ENCODE results near the gene ELOVL5.
"Not testable (repeated sequence)": the region's sequence is repeated elsewhere in the genome, so short reads cannot be mapped to it uniquely, and the experiment has no call there.

ELOVL5 gene, protein sequence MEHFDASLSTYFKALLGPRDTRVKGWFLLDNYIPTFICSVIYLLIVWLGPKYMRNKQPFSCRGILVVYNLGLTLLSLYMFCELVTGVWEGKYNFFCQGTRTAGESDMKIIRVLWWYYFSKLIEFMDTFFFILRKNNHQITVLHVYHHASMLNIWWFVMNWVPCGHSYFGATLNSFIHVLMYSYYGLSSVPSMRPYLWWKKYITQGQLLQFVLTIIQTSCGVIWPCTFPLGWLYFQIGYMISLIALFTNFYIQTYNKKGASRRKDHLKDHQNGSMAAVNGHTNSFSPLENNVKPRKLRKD

GRCh38 chr6:53348371-53349208, at the start of gene ELOVL5:
TSS of gene ELOVL5 (minus strand) at chr6:53348950. CDS start at chr6:53295699, 53,251 bp downstream.
- Histone ChIP-seq H3K27ac (peak within 1 kb of the TSS; percentile 93), H3K4me3 (peak within 1 kb of the TSS; percentile 95), H3K36me3 (ENCODE audit: insufficient read depth, low read length) (peaks cover 18% of the 10 kb centered on the region), H3K9ac (ENCODE audit: insufficient read length) (peak within 1 kb of the TSS; percentile 93), H3K9me3 (ENCODE audit: low read depth, low read length) (no peaks in the 10 kb centered on the region)
- DNase-seq (ENCODE audit: low read depth, low spot score), result peak; percentile 92
- TF ChIP-seq POLR2AphosphoS5 (IDR thresholded peaks at IDR 0.05; ENCODE audit: borderline replicate concordance, low read depth, low read length) (peak; percentile 65; the same call in 1 of the 2 replicates), EZH2 (IDR thresholded peaks at IDR 0.05) (no peak)

- Histone ChIP-seq H3K27ac (no peak overlapping the region), H3K4me3 (no peak overlapping the region), H3K9me3 (ENCODE audit: low read depth, low read length) (no peaks in the 10 kb centered on the region), H3K36me3 (ENCODE audit: insufficient read depth, low read length) (no peaks in the 10 kb centered on the region), H3K9ac (ENCODE audit: insufficient read length) (no peak overlapping the region)
- TF ChIP-seq POLR2AphosphoS5 (IDR thresholded peaks at IDR 0.05; ENCODE audit: borderline replicate concordance, low read depth, low read length), result no peak
- no peak for TF ChIP-seq FOXP2 (optimal IDR thresholded peaks at IDR 0.05; ENCODE audit: control extremely low read depth, extremely low read length, insufficient read depth)
- TF ChIP-seq EZH2 (IDR thresholded peaks at IDR 0.05), result no peak
- no peak for DNase-seq (ENCODE audit: low read depth, low spot score)
These were observed 48.5 kb upstream of the ELOVL5 start for GRCh38 chr6:53397283-53397682.

GRCh38 chr6:53395986-53396385, 47.2 kb upstream of the ELOVL5 start:
- Histone ChIP-seq H3K4me3 (no peak overlapping the region), H3K27ac (no peak overlapping the region), H3K36me3 (ENCODE audit: insufficient read depth, low read length) (no peaks in the 10 kb centered on the region), H3K9me3 (ENCODE audit: low read depth, low read length) (no peaks in the 10 kb centered on the region), H3K9ac (ENCODE audit: insufficient read length) (no peak overlapping the region)
- TF ChIP-seq POLR2AphosphoS5 (IDR thresholded peaks at IDR 0.05; ENCODE audit: borderline replicate concordance, low read depth, low read length), result no peak
- TF ChIP-seq FOXP2 (optimal IDR thresholded peaks at IDR 0.05; ENCODE audit: control extremely low read depth, extremely low read length, insufficient read depth), result no peak
- no peak for TF ChIP-seq EZH2 (IDR thresholded peaks at IDR 0.05)
- DNase-seq (ENCODE audit: low read depth, low spot score), result no peak

DNA sequence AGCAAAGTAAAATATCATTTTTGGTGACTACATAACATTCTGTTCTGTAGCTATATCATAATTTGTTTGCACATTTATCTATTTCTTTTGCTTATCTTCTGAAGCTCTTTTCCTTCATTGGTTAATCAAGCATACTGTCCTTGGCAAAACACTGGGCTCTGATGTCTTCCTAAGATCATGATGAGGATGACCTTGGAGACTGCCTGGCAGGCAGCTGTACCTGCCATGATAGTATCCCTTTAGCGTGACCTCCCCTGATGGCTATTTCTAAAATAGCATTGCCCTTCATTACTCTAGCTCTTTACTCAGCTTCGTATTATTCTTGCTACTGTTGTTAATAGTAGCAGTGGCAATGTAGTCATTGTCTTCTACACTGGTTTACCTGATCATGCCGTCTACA, 46.0 kb upstream of the ELOVL5 start:
- Histone ChIP-seq H3K27ac (no peak overlapping the region), H3K9me3 (ENCODE audit: low read depth, low read length) (no peaks in the 10 kb centered on the region)

GRCh38 chr6:53391170-53391569, 42.4 kb upstream of the ELOVL5 start:
- H3K36me3 ChIP-seq (ENCODE audit: insufficient read depth, low read length), result no peaks in the 10 kb centered on the region
- H3K9ac ChIP-seq (ENCODE audit: insufficient read length), result no peak overlapping the region
- H3K9me3 ChIP-seq (ENCODE audit: low read depth, low read length), result no peaks in the 10 kb centered on the region
- no peak for DNase-seq (ENCODE audit: low read depth, low spot score)
- no peak for TF ChIP-seq EZH2 (IDR thresholded peaks at IDR 0.05)
- TF ChIP-seq POLR2AphosphoS5 (IDR thresholded peaks at IDR 0.05; ENCODE audit: borderline replicate concordance, low read depth, low read length), result no peak
- no peak for TF ChIP-seq FOXP2 (optimal IDR thresholded peaks at IDR 0.05; ENCODE audit: control extremely low read depth, extremely low read length, insufficient read depth)
- no peak overlapping the region for H3K27ac ChIP-seq
- no peak overlapping the region for H3K4me3 ChIP-seq

More for the DNA sequence above, 46.0 kb upstream of the ELOVL5 start:
- no peak overlapping the region for H3K9ac ChIP-seq (ENCODE audit: insufficient read length)
- no peaks in the 10 kb centered on the region for H3K36me3 ChIP-seq (ENCODE audit: insufficient read depth, low read length)
- H3K4me3 ChIP-seq, result no peak overlapping the region
- DNase-seq (ENCODE audit: low read depth, low spot score), result no peak
- no peak for TF ChIP-seq POLR2AphosphoS5 (IDR thresholded peaks at IDR 0.05; ENCODE audit: borderline replicate concordance, low read depth, low read length)
- no peak for TF ChIP-seq FOXP2 (optimal IDR thresholded peaks at IDR 0.05; ENCODE audit: control extremely low read depth, extremely low read length, insufficient read depth)

DNA sequence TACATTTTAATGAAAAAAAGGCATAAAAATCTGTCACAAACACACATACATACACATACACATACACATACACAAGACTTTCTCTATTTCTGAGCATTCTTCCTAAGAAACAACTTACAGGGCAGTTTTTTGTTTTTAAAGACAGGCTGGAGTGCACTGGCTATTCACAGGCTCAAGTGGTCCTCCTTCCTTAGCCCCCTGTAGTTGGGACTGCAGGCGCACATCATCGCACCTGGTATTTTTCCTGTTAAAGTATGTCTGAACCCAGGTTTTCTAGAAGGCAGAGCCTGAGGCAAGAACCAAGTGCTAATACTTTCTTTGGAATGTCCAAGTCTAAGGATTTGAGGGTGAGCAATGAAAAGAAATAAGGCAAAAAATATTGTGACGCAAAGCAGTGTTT, 41.3 kb upstream of the ELOVL5 start:
- H3K4me3 ChIP-seq, result no peak overlapping the region
- no peaks in the 10 kb centered on the region for H3K36me3 ChIP-seq (ENCODE audit: insufficient read depth, low read length)
- TF ChIP-seq FOXP2 (optimal IDR thresholded peaks at IDR 0.05; ENCODE audit: control extremely low read depth, extremely low read length, insufficient read depth), result no peak
- no peak for TF ChIP-seq EZH2 (IDR thresholded peaks at IDR 0.05)
- no peak for TF ChIP-seq POLR2AphosphoS5 (IDR thresholded peaks at IDR 0.05; ENCODE audit: borderline replicate concordance, low read depth, low read length)
- no peak overlapping the region for H3K9ac ChIP-seq (ENCODE audit: insufficient read length)
- DNase-seq (ENCODE audit: low read depth, low spot score), result no peak
- no peaks in the 10 kb centered on the region for H3K9me3 ChIP-seq (ENCODE audit: low read depth, low read length)
- H3K27ac ChIP-seq, result no peak overlapping the region

- not testable (repeated sequence) for H3K4me3 ChIP-seq; H3K27ac ChIP-seq; H3K9me3 ChIP-seq (ENCODE audit: low read depth, low read length); DNase-seq (ENCODE audit: low read depth, low spot score); H3K36me3 ChIP-seq (ENCODE audit: insufficient read depth, low read length); H3K9ac ChIP-seq (ENCODE audit: insufficient read length)
These were observed 39.9 kb upstream of the ELOVL5 start for GRCh38 chr6:53388615-53389014.

DNA sequence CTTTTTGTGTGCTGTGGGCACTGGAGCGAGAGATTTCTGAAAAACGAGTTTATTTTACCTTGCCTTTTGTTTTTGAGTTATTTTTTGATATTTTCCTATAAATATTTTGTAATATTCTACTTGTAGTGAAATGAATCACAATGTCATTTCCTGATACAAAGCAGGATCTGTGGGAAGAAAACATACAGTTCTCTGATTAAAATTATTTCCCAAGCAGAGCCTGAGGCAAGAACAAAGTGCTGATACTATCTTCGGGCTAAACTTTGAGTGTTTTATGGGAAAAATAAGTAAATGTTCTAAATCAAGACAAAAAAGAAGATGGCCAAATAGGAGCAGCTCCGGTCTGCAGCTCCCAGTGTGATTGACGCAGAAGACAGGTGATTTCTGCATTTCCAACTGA, 33.7 kb upstream of the ELOVL5 start:
- H3K4me3 ChIP-seq, result no peak overlapping the region
- TF ChIP-seq POLR2AphosphoS5 (IDR thresholded peaks at IDR 0.05; ENCODE audit: borderline replicate concordance, low read depth, low read length) (no peak), EZH2 (IDR thresholded peaks at IDR 0.05) (no peak), FOXP2 (optimal IDR thresholded peaks at IDR 0.05; ENCODE audit: control extremely low read depth, extremely low read length, insufficient read depth) (no peak)

More for the DNA sequence above, 33.7 kb upstream of the ELOVL5 start:
- Histone ChIP-seq H3K9me3 (ENCODE audit: low read depth, low read length) (no peaks in the 10 kb centered on the region), H3K36me3 (ENCODE audit: insufficient read depth, low read length) (no peaks in the 10 kb centered on the region), H3K27ac (no peak overlapping the region), H3K9ac (ENCODE audit: insufficient read length) (no peak overlapping the region)
- DNase-seq (ENCODE audit: low read depth, low spot score), result no peak
